ENCODE measurements around the gene C10orf143.

Gene C10orf143

GRCh38 chr10:130050721-130051120 is 59.9 kb downstream of the C10orf143 start:
- DNase-seq: no peak

DNA sequence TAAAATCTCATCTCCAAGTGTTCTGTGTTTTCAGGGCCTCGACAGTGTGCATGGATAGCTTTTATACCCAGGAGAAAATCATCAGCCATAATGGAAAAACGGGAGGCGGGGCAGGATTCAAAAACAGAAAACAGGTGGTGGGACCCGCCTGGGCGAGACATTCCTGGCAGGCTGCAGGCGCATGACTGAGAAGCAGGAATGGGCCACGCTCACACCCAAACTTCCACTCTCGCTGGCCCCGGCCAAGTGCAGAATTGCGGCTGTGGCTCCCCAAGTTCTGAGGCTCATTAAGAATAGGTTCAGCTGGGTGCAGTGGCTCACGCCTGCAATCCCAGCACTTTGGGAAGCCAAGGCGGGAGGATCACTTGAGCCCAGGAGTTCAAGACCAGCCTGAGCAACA is 60.6 kb downstream of the C10orf143 start:
- DNase-seq: no peak

GRCh38 chr10:130049244-130049643 is 61.4 kb downstream of the C10orf143 start:
- DNase-seq: no peak

- DNase-seq: no peak
Measured at GRCh38 chr10:130048081-130048480, 62.5 kb downstream of the C10orf143 start.

DNA sequence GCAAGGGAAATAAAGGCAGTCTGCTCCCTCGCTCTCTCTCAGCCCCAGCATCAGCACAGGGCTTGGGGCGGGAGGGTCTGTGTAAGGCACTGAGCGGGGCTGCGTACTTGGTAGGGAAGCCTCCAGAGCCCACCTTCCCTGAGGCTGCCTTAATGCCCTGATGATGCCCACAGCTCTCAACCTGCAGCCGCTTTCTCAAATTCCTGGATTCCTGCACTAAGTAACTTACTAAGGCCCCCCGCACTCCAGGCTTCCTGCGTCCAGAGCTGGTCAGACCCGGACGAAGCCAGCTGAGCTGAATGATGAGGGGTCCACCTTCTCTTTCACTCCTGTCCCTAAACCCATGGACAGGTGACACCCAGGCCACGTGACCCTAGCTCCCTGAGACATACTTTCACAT is 63.3 kb downstream of the C10orf143 start:
- no peak for DNase-seq

GRCh38 chr10:130046591-130046990 is 64.0 kb downstream of the C10orf143 start:
- DNase-seq: no peak

- DNase-seq: no peak
Measured at GRCh38 chr10:130045801-130046321, 64.8 kb downstream of the C10orf143 start.

GRCh38 chr10:130045091-130045652 is 65.5 kb downstream of the C10orf143 start:
- DNase-seq: no peak

DNA sequence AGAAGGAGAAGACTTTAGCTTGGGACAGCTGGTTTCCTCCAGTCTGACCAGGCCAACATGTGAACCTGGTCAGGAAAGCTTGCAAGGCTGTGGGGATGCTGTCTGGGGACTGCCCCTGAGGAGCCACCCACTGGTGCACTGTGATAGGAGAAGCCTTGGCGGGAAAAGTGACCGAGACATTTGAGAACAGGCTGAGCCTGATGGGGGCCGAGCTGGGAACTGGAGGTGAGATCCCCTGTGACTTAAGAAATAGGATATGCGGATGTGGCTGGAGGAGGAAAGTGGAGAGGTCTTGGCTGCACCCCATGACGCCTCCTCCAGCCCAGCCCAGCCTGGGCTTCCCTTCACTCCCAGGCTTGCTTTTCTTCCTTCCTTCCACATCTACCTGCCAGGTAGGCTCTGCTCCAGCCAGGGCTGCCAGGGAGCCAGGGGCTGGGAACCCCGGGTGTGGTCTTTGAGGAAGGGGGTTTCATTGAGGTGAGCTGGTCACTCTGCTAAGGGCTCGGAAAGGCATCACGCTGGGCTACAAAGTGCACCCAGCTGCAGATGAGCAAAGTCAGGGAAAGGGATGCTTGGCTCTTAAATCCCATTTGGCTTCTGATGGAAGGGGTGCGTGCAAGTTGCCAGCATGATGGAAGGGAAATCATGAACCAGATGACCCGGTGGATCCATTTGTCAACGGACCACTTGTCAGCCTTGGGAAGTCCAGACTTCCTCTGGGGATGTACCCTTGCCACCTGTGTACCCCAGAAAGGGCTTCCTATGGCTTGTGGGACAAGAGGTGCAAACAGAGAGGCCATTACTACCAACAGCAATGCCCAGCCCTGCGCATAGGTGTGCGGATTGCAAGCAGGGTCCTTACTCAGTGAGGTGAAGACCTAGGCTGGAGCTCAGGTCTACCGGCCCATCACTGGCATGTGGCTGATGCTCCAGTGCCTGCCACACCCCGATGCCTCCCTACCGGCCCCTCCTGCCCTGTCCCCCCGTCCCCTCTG is 66.3 kb downstream of the C10orf143 start:
- DNase-seq: no peak

- DNase-seq: no peak
Measured at GRCh38 chr10:130043491-130043890, 67.1 kb downstream of the C10orf143 start.

DNA sequence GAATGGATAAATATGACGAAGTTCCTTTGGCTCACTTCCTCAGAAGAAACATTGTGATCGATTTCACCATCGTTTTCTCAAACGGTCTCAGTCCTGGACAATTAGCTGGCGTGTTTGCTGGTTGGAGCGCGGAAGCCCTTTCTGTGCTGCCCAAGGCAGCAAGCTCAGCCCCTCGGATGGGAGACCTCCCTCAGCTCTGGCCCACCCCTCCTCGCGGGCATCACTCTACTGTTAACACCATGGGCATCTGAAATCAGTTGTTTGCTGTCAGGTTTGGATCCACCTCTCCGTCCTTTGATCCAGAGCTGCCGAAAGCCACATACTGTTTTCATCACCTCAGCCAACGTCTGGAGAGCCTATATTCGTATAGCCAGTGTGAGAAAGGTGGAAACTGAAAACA is 68.2 kb downstream of the C10orf143 start:
- no peak for DNase-seq

GRCh38 chr10:130041451-130042371 is 68.9 kb downstream of the C10orf143 start:
- DNase-seq: no peak

- DNase-seq: no peak
Measured at GRCh38 chr10:130040817-130041330, 69.8 kb downstream of the C10orf143 start.

- DNase-seq: no peak
Measured at GRCh38 chr10:130040351-130040750, 70.3 kb downstream of the C10orf143 start.

DNA sequence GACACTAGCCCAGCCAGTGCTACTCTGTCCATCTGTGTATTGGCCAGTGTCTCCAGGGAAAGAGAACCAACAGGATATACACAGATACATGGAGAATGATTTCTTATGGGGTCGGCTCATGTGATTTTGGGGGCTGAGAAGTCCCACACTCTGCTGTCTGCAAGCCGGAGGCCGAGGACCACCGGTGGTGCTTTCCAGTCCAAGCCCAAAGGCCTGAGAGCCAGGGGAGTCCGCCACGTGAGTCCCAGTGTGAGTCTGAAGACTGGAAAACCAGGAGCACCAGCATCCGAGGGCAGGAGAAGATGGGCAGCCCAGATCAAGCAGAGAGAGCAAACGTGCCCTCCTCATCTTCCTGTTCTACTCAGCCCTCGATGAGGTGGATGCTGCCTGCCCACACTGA is 71.5 kb downstream of the C10orf143 start:
- DNase-seq: no peak

DNA sequence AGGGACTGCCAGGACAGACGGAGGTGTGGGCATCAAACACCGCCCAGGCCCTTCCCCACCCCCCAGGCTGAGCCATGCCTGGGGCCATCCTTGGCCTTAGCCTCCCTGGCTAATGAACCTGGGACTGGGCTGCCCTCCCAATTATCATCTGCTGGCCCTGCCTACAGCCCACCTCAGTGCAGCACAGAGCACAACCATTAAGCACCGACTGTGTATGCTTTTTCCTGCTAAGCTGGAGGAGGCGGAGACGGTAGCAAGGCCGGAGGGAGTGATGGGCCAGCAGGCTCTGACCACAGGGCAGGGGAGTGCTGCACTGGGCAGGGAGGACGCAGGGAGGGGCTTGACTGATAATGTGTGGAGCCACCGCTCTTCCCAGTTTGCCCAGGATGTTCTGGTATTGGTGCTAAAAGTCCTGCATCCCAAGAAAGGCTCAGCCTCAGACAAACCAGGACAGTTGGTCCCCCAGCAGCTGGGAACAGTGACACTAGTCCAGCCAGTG is 72.0 kb downstream of the C10orf143 start:
- no peak for DNase-seq

- no peak for DNase-seq
Measured at GRCh38 chr10:130038019-130038555, 72.5 kb downstream of the C10orf143 start.

GRCh38 chr10:130037169-130037661 is 73.4 kb downstream of the C10orf143 start:
- no peak for DNase-seq

- no peak for DNase-seq
Measured at GRCh38 chr10:130036296-130037065, 74.1 kb downstream of the C10orf143 start.

DNA sequence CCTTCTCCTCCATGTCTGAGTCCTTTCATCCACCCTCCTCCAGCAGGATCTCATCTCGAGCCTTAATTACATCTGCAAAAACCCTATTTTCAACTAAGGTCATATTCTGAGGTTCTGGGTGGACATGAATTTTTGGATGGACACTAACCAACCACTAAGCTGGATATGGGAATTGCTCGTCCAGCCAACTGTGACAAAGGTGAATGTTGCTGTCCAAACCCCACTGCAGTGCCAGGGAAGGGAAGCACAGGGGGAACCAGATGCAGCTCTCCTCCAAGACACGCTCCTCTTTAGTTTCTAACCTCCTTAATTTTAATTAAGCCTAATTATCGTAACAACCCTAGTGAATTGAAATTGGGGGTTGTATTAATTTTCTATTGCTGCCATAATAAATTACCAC is 81.4 kb downstream of the C10orf143 start:
- DNase-seq: no peak

DNA sequence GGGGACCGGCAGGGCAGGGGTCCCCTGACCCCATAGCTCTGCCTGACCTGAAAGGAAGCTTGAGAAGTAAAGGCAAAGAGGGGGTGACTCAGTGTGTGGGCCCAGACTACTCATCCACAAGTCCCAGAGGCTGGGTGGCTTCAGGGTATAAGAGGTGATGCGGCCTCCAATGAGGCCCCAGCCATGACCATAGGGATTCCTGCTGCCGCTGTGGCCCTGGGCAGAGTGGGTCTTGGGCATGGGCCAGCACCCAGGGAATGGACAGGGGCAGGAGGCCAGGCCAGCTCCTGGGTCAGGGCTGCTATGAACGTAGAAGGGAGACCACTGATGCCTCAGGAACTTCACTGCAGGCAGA is 82.2 kb downstream of the C10orf143 start:
- DNase-seq: no peak
